HG03064 (cell line): ENCODE measurements around the gene RORC.
"Not testable (repeated sequence)": the region's sequence is repeated elsewhere in the genome, so short reads cannot be mapped to it uniquely, and the experiment has no call there.

Source experiments
- ATAC-seq: cut with Tn5 transposase; IDR thresholded peaks from one replicate; pipeline ENCODE4 v1.9.1; 2021; ENCODE audit warnings: low read depth; ENCODE audit not compliant: unreplicated experiment

RORC gene

DNA sequence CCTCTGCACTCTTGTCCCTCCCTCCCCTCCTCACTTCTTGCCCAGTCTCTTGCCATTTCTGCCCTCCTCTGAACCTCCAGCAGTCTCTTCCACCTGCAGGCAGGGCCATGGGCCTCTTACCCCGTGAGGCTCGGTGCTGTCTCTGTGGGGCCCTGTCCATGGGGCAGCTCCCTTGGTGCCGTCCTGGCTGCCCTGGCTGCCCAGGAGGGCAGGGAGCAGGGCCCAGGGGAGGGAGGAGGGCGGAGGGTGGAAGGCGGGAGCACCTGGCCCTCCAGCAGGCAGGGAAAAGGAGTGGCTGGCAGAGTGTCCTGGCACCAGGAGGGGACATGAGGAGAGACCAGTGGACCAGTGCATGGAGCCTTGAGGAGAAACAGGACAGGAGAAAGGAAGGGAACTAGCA lies at the start of gene RORC:
Gene RORC, minus strand, starts transcription at position 198 of the 400 bp plus-strand sequence. Its CDS starts 38 bp downstream, at position 160.
- ATAC-seq, result no peak

DNA sequence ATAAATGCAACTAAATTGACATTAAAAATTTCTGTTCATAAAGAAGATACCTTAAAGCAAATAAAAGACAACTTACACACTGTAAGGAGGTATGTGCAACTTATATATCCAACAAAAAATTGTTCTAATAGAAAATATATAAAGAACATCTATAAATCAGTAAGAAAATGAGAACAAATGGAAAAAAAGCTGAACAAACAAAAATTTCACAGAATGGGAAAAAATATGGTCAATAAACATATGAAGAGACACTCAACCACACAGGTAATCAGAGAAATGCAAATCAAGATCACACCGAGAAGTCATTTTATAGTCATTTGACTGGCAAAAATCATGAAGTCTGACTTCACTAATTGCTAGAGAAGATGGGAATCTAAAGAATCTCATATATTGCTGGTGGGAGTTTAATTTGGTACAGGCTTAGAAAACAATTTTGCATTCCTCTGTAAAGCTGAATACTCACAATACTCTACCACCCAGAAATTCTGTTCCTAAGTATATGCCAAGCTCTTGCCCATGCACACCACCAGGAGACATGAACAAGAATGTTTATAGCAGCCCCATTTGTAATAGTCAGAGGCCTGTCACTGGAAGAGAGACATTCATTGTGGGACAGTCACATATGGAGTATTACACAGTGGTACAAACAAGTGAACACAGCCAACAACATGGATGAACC lies 44.0 kb upstream of the RORC start:
- ATAC-seq, result no peak

DNA sequence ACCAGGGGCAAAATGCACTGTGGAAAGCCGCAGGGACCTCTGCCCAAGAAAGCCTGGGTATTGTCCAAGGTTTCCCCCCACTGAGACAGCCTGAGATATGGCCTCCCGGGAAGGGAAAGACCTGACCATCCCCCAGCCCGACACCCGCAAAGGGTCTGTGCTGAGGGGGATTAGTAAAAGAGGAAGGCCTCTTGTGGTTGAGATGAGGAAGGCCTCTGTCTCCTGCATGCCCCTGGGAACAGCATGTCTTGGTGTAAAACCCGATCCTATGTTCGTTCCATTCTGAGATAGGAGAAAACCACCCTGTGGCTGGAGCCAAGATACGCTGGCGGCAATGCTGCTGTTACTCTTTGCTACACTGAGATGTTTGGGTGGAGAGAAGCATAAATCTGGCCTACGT lies 41.2 kb upstream of the RORC start:
- ATAC-seq, result not testable (repeated sequence)

DNA sequence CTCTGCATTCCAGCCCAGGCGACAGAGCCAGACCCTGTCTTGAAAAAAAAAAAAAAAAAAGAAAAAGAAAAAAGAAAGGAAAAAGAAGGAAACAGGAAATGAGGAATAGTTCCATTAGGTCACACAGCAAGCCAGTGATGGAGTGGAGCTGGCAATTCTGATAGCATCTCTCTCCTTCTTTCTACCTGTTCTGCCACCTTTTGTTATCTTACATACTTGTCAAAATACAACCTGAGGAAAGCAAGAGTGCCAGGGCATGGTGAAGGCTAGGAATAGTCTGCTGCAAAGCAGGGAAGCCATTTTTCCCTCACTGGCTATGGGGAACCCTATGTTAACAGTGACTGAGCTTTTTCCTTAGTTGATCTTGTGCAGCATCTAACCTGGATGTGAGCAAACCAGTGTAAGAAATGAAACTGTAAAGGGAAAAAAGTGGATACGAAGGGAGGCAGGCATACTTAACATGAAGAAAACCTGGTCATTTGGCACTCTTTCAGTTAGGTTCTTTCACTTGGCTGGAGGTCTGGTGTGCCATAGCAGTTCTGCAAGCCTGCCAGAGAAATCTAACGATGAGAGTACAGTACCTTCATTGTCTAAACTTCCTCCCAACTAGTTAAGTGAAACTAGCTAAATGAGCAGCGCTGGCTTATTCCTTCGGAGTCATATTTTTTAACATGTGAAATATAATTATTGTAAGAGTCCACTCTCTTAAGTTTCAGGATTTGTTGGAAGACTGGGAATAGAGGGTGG lies 39.9 kb upstream of the RORC start:
- no peak for ATAC-seq

DNA sequence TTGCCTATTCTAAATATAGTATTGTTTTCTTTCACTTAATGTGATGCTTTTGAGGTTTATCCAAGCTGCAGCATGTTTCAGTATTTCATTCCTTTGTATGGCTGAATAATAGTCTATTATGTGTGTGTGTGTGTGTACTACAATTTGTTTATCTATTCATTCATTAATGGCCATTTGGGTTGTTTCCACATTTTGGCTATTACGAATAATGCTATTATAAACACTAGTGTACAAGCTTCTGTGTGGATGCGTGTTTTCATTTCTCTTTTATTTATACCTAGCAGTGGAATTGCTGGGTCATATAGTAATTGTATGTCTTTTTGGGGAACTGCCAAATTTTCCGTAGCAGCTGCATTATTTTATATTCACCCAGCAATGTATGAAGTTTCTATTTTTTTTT lies 36.9 kb upstream of the RORC start:
- ATAC-seq, result no peak

DNA sequence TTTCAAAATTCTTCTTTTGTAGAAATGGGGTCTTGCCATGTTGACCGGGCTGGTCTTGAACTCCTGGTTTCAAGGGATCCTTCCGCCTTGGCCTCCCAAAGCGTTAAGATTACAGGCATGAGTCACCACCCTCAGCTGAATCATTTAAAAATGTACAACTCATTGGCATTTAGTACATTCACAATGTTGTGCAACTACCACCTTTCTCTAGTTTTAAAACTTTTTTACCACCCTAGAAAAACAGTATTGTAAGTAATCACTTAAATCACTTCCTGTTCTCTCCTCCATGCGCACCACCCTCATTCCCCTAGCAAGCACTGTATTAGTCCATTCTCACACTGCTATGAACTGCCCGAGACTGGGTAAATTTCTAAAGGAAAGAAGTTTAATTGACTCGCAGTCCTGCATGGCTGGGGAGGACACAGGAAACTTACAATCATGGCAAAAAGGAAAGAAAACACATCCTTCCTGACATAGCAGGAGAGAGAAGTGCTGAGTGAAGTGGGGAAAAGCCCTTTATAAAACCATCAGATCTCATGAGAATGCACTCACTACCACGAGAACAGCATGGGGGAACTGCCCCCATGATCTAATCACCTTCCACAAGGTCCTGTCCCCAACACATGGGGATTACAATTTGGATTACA lies 36.3 kb upstream of the RORC start:
- ATAC-seq, result no peak

DNA sequence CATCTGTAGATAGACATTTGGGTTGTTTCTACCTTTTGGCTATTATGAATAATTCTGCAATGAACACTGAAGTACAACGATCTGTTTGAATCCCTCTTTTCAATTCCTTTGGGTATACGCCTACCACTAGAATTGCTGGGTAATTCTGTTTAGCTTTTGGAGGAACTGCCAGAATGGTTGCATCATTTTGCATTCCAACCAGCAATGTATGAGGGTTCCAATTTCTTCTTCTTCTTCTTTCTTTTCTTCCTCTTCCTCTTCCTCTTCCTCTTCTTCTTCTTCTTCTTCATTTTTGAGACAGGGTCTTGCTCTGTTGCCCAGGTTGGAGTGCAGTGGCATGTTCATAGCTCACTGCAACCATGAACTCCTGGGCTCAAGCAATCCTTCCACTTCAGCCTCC lies 35.7 kb upstream of the RORC start:
- no peak for ATAC-seq

DNA sequence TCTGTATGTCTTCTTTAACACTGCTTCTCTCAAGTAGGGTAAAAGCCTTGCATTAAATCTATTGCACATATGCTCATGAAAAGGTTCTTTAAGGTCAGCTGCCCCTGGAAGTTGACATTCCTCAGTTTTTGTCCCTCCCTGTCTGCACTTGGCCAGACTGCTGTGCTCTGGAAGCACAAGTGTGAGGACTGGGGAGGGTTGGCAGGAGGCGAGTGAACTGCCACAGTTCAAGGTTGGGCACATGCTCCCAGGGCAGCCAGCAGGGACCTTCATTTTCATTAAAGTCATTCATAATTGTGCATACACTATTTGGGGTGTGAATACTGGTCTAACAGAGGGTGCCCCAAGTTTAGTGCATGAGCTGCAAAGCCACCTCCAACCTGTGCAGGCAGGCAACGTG lies 32.8 kb upstream of the RORC start:
- no peak for ATAC-seq

DNA sequence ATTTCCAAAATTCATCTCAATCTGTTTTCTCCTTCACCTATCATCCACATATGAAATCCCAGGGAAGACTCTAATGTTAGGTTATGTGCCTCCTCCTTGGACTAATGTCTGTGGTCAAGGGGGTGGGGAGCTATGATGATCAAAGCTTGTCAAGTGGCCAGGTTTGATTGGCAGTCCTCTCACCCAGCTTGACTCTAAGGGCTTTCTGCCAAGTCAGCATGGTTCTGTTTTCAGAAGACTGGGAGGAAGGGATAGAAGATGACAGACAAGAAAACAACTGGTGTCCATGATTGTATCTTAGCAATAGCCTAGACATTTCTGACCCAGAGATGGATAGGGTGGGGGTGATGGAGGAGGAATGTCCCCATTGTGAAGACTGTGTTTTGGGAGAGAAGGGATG lies 31.0 kb upstream of the RORC start:
- no peak for ATAC-seq

DNA sequence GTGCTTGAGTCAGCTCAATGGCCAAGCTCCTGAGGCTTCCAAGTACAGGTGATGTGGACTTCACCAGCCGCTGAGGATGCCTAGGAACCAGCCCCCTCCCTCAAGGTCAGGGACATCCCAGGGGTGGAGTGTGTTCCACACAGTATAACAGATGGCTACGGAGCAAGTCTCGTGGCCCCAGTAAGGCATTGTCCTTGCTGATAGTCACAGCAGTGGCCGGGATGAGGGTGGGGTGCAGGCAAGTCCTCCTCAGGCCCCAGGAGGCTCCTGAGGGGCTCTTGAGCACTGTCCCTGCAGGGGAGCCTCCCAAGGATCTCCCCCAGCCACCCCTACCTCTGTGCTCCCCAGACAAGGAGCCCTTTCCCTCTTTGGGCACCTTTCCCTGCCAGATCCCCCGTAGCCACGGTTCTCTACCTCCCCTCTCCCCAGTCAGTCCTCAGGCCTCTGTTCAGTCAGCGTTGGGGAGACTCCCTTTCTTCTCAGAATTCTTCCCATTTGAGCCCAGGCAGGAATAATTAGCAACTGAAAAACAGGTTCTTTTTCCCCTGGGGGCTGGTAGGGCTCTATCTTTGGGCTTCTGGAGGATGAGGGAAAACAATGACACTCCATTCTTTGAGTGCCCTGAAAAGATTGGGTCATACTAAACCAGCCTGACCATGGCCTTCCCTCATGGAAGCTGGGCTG lies 29.0 kb upstream of the RORC start:
- no peak for ATAC-seq

DNA sequence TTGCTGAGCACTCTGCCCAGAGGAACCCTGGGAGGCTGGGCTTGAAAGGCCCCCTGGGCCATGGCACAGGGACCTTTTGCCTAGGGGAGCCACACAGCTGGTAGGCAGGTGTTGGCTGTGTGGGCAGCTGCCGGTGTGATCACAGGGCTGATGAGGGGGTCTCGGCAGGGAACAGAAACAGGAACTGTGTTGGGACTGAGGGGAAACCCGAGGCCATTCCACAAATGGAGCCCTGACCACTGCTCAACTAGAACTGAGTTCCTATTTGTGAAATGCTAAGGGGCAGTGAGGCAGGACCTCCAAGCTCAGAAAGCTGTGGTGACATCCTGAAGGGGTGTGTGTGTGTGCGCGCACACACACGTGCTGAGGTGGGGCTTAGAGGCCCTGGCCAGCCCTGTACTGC lies 28.3 kb upstream of the RORC start:
- no peak for ATAC-seq

DNA sequence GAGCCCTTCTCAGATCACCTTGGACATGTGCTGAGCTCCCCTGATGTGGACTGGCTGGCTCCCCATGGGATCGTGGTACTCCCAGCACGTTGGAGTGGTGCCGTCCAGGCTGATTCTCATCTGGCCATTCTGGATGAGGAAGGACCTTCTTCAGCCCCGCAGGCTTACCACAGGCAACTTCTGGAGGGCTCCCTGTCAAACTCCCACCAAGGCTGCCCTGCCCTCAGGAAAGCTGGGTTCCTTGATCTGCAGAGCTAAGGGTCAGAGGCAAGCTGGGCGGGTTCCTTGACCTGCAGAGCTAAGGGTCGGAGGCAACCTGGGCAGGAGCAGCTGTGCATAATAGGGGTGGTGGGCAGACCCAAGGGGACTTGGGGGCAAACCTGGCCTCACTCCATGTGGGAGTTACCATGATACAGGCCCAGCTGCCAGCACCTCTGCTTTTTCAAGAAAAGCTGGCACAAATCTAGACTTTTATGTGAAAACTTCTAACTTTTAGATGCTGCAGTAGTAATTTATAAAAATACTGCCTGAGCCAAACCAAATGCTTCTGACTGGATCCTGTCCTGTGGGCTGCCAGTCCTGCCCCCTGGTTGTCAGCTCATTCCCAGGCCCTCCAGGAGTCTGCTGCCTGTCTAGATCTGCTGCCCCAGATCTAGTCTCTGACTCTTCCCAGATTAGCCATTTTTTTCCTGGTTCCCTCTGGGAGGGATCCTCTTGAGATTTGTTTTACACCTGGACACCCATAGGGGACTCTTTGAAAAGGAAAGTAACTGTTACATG lies 27.5 kb upstream of the RORC start:
- ATAC-seq, result no peak

DNA sequence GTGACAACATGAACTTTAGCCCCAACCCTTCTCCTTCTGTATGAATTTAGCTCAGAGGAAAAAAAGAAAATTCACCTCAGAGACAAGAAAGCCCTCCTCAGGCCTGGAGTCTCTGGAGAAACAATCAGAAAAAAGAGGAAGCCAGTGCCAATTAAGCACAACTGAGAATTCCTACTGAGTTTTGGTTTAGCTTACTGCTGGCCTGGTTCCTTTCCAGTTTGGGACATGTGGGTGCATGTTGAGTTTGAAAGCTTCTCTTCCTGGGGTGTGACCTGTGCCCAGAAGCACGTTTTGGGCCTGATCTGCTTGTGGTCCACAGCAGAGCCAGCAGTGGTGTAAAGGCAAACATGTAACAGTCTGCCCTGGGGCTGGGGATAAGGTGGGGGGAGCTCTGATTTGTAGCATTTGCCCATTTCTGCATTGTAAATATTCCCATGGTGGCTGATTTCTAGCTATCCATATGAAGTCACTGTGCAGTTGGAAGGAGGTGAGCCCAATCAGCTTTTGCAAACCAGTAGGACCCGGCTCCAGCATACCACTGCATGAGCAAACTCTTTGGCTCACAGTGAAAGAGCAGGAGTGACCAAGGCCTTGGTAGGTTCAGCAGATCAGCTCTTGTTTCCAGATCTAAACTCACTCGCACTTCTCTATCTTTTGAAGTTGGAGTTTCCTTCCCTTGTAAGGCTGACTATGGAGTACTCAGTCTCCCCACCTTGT lies 26.6 kb upstream of the RORC start:
- ATAC-seq, result no peak

DNA sequence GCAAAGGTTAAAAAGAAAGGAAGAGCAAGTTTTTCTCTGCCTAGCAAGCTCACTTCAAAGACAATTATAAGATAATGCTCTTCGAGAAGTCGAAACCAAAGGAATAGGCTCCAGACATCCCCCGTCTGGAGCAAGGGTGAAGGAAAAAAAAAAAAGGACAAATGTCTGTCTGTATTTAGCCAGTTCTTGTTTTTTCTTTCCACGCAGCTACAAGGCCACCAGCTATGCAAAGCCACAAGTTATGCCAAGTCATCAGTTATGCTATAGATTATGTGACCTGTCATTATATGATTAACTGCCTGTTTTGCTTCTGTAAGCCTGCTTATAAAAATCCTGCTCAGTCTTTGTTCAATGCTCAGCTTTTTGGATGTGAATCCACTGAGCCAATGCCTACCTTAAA lies 24.3 kb upstream of the RORC start:
- ATAC-seq, result no peak

DNA sequence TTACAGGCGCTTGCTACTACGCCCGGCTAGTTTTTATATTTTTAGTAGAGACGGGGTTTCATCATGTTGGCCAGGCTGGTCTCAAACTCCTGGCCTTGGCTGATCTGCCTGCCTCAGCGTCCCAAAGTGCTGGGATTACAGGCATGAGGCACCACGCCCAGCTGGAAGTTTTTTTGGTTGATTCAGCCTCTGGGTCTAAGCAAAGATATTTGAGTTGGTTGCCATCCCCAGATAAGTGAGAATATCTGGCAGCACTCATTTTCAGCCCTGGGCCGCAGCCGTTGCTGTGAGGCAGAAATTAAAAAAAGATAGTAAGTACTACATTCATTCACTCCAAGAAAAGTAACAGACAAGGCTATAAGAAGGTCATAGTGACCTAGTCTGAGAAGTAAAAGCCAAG lies 23.9 kb upstream of the RORC start:
- ATAC-seq, result not testable (repeated sequence)

DNA sequence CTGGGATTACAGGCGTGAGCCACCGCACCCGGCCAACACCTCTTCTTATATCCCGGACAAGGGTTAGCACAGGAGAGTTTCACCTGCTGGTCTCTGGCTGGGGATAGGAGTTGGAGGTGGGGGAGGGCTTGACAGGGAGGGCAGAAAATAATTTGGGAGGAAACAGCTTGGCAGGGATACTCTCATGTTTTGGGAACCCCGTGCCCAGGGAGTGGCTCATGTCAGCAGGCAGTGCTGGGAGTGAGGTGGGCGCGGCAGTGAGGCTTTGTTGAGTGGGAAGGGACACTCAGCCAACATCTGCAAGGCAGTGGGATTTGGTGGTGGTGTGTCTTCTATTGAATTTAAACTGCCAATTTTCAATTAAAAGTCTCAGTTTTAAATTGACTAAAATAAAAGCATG lies 23.1 kb upstream of the RORC start:
- ATAC-seq, result no peak

DNA sequence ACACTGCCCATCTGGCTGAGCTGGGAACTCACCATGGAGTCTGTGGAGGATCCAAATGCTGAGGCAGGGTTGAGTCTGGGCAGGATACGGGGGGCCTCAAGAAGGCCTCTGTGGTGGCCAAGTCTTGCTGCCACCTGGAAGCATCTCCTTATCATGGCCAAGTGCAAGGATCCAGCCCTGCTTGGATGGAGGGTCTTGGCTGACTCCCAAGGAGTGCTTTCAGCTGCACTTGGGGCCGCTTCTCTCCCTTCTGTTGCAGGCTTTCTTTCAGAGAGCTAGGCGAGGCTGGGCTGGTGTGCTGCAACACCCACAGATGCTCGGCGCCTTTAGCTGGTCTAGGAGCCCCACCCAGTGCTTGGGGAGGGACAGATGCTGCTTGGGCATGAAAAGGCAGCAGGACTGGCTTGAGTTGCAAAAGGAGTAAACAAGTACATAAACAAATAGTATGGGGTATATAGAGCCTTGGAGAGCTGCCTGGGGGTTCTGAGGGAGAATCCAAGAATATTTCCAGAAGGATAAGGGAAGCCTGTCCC lies 21.9 kb upstream of the RORC start, which contains the start of gene THEM5:
Gene THEM5, minus strand, starts transcription at position 302 of the 533 bp plus-strand sequence. Its CDS starts 147 bp downstream, at position 155.
- ATAC-seq, result no peak

DNA sequence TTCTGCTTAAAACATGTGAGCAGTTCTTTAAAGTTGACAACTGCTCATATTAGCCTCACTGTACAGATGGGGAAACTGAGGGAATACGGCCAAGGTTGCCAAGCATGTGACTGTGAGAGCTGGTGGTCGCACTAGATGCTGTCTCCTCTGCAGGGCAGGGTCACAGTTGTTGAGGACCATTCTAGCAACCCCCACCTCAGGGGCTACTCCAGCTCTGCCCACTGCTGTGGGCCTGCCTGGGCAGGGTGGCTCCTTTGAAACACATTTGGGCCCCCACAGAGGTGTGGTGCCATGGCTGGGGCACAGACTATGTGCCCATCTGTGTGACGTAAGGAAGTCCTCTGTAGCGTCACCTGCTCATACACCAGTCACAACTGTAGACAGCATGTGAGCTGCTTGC lies 21.1 kb upstream of the RORC start:
- no peak for ATAC-seq

DNA sequence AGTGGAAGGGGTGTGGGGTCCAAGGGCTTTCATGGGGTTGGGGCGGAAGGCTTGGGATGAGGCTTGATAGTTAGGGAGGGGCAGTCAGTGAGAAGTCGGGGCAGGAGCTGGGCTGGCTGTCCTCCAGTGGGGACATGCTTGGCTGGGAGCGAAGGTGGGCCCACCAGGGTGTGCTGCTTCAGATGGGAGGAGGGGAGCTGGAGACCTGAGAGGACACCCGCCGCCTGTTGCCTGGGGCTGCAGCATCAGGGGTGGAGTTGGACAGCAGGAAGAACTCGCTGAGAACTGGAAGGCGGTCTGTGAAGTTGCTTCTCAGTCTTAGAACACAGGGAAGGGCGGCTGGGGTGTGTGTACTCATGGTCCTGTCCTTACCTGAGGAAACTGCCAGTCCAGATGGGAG lies 20.3 kb upstream of the RORC start:
- ATAC-seq, result no peak
